ENCODE measurements around the gene PAQR3.

Gene PAQR3, protein sequence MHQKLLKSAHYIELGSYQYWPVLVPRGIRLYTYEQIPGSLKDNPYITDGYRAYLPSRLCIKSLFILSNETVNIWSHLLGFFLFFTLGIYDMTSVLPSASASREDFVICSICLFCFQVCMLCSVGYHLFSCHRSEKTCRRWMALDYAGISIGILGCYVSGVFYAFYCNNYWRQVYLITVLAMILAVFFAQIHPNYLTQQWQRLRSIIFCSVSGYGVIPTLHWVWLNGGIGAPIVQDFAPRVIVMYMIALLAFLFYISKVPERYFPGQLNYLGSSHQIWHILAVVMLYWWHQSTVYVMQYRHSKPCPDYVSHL

DNA sequence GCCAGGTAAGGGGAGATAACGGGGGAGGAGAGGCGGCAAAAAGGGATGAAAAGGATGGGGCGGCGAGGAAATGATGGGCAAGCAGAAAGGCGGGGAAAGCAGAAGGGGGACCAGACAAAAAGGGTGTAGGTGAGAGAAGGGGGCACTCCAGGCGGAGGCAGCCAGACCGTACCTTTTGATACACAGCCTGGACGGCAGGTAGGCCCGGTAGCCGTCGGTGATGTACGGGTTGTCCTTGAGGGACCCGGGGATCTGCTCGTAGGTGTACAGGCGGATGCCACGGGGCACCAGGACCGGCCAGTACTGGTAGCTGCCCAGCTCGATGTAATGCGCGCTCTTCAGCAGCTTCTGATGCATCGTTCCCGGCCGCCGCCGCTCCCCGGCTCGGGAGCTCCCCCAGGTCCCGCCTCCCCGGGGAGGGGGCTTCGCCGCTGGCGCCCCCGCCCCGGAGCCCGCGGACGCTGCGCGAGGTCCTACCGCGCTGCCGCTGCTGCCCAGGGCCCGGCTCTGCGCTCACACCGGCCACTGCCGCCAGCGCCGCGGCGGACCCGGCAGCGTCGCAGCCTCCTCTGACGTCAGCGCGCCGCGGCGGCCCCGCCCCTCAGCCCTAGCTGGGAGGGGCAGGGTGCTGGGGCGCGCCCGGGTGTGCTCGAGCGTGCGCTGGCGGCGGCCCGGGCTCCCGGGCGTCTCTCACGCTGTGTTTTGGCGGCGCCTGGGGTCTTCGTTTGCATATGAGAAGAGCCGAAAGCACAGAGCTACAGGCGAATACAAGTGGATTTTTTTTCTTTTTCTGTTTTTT lies at the start of gene PAQR3:
Gene PAQR3 (minus strand): TSS at position 571 of the 799 bp plus-strand sequence. CDS start 214 bp downstream, at position 357.
- peak; percentile 68 for DNase-seq

DNA sequence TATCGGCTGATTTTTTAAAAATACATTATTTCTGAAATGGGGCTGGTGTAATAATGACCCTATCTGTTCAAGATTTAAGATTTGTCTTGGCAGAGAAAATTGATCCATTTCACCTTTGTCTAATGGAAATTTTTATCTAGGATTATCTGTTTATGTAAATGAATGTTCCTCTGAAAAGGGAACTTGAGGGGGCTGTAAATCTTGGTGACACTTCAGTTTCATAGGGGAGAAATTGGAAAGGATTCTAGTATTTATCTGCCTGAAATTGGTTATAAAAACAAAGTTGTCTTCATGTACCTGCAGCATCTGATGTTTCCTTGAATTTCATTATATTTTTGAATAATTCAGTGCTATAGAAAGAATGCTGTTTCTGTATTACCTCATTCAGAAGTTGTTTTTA lies 48.4 kb upstream of the PAQR3 start:
- no peak for DNase-seq

DNA sequence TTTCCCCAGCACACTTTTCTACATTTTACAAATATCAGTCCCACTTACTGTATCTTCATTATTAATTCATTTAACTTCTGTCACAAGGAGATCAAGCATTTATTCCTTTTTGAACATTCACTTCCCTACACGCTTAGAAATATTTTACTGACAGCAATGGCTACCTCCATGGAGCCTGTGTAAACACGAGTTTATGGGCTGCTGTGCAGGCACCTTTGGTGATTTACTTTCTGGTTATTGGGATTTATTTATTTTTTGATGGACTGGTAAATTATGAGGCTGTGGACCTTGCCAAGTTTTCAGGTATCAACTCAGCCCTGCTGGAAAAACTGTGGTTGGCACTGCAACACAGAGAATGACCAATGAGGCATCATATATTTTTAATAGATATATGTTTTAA lies 45.4 kb upstream of the PAQR3 start:
- DNase-seq, result no peak

DNA sequence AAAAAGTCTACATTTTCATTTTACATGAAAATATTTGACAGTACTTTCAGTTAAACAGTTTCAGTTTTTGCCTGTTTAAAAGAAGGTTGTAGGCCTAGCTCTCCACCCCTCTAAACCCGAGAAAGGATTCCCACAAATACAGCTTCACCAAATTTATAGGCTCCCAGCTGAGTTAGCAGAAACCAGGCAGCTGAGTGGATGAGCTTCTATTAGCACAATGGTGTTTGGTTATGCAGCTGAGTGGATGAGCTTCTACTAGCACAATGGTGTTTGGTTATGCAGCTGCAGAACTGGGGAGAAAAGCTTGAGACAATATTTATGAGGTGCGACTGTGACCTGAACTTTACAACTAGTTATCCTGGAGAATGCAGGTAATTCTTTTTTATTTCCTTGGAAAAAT lies 36.6 kb upstream of the PAQR3 start:
- DNase-seq, result no peak

DNA sequence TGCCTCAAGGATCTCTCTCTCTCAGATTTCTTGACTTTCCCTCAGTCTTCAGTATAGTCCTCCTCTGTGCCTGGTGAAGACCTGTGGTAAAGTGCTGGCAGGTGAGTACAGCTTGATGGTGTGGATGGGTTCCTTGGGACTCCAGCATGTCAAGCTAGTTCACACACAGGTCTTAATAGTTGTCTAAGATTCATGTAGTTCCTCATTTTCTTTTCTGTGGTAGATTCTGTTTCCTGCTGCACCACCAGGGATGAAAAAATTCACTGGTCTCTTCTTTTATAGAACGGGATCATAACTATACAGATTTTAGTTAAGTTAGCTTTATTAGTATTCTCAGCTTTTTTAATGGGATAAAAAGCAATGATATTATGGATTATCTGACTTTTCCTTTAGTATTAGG lies 32.5 kb upstream of the PAQR3 start:
- no peak for DNase-seq

DNA sequence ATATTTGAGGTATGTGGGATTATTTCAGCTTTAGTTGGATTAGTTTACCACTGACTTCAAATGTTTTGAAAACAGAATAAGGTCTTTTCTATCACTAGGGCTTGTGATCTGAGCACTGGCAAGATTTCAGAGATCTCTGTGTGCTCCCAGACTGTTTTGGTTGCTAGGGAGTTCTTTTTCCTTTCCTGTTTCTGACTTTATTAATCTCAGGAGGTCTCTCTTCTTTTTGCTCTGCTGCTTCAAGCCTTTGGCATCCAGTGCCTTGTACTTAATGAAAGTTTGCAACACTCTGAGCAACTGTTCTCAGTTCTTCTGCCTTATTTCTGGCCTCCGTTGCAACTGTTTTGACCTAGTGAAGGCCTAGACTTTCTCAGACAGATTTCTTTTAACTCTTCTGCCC lies 32.1 kb upstream of the PAQR3 start:
- no peak for DNase-seq

DNA sequence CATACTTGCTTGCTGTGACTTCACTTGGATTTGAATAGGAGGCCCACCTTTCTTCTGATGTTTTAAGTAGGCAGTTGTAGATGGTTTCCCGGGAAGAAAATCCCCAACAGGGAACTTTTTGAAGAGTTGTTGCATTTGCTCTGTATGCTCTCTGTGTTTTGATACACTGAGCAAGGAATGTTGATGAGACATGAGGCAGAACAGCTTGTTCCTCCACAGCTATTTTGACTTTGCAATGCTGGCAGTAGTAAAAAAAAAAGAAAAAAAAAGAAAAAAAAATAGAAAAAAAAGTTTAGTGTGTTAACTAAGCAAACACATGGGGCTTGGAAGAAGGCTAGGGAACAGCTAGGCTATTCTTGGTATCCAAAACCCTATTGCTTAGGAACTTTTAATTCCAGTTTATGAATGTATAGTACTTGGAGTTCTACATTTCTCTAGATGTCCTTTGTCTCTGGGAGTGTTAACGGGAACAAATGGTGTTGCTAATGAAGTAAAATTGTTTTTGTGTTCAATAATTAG lies 23.4 kb upstream of the PAQR3 start:
- no peak for DNase-seq

DNA sequence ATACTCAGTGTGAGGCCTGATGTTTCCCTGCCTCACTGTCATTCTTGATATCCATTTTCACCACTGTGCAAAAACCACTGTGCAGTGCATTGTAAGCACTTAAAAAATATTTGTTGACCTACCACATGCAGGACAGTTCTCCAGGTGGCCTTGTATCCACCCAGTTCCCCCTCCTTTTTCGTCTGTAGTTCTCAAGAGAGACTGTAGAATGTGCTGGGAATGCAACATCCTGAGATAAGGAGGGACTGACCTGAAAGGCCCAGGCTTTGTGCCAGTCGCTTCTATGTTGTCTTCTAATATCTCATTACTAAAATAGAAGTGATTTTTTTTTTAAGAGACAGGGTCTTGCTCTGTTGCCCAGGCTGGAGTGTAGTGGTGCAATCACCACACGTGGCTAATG lies 21.7 kb upstream of the PAQR3 start:
- DNase-seq, result no peak

DNA sequence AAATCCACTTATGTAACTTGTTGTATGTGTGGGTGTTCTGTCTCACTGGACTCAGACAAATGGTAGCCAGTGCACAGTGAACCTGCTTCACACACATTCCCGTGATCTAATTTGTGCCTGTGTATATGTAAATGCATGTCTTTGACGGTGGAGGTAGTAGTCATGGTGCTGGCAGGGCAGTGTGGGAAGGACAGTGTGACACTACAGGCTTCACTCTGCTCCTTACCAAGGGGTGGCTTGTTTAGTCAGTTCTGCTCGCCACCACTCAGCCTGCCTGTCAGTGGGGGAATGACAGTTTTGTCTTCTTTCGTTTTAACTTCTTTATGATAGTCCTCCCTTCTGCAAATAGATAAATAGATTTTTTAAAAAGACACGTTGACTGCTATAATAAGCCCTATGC lies 17.7 kb upstream of the PAQR3 start:
- no peak for DNase-seq

DNA sequence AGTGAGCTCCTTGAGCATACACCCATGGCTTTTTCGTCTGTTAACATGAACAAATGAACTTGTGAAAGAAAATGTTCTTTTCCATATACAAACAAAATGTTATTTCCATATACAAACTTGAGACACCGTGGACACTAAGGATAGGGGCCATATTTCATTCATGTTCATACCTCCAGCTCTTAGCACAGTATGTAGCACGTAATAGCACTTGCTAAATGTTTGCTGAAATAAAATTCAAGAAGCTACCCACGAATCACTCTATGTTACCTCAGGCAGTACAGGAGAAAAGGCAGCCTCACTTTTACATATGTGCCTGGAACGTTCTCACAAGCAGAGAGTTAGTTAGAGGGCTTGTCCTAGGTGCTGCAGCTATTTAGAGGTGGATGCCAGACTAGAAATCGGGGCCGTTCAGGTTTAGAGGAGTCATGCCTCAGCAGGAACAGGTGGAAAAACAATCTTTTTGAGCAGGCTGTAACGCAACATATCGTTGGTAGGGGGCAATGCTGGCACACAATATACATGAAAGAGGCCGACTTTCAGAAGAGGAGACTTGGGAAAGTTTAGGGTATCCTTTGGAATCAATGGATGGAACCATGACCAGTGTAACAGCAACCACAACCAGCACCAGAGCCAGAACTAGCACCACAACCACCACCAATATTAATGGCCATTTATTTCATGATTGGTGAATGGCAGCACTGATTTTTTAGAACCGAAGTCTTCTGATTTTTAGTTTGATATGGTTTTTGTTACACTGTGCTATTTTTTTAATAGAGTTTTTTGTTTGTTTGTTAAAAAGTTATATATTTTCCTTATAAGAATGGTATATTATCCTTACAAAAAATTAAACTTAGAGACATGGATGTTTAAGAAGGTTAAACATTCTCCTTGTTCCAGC lies 14.8 kb upstream of the PAQR3 start:
- DNase-seq, result no peak

DNA sequence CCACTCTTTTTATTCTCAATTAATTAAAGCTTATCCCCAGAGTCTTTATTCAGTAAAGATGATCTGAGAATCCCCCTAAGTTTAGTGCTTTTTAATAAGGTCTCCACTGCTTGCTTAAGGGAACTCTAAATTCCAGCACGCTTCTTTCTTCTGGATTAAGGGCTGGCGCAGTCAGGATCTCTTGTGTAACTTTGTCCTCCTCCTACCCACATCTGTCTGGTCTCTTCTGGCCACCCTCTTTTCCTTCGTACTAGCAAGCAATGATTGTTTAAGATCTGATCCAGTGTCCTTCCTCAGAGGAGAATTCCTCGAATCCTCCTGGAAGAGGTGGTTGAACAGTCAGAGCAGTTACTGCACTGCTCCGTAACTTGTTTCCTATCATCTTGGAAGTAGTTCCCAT lies 14.0 kb upstream of the PAQR3 start:
- no peak for DNase-seq

DNA sequence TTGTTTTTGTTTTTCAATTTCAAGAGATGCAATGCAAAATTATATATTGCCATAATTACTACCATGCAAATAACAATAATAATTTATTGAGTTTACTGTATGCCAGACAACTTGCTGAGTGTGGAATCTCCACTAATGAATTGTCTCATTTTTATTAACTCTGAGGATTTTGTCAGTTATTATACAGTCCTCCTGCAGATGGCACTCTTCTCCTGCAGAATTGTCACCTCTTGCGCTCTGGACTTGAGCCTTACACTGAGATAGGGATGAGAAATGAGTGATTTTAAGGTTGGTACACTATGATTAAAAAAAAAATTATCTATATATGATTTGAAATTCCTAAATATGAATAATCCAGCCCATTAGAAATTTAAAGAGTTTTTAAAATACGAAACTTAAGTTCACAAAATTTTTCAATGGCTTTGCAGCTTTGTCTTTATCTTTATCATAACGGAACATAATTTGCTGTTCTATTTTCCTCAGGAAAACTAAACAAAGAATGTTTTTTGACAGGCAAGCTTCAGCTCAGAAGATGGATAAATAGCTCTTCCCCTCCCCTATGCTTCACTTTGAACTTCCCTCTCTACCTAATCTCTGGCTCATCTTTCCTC lies 12.7 kb upstream of the PAQR3 start:
- peak; percentile 32 for DNase-seq

DNA sequence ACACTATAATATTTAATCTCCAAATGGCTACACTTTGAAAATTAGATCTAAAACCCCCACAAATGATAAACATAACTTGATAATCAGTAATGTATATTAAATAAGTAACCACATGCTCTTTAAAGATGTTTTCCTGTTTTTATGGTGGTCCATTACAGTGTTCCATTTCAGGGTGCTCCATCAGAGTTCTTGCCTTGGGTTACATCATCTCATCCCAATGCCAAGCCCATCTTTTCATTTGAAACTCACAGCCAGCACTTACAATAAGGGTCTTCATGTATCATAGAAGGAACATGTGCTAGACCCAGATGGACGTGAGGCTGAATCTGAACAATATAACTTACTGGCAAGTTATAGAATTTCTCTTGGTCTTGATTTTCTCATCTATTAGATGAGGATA lies 10.5 kb upstream of the PAQR3 start:
- no peak for DNase-seq

DNA sequence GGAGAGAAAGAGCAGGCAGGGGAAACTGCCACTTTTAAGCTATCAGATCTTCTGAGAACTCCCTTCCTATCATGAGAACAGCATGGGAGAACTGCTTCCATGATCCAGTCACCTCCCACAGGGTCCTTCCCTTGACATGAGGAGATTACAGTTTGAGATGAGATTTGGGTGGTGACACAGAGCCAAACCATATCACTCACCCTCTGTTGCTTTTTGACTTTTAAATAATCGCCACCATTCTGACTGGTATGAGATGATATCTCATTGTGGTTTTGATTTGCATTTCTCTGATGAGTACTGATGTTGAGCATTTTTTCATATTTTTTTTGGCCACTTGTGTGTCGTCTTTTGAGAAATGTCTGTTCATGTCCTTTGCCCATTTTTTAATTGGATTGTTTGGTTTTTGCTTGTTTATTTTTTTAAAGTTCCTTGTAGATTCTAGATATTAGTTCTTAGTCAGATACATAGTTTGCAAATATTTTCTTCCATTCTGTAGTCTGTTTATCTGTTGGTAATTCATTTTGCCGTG lies 6.5 kb upstream of the PAQR3 start:
- DNase-seq, result no peak

DNA sequence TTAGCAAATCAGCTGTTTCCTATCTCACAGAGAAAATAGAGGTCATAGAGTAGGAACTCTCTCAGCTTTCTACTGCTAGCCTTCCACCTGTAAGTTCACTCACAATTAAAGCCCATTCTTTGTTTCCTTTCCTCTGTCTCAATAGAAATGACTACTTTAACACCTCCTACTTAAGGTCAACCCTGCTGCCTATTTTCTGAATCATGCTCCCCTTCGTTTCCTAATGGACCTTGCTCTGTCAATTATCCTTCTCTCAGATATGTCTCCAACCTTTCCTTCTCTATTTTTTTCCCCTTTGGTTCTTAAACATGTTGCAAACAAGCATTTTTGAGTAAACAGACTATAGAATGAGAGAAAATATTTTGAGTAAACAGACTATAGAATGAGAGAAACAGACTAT lies 5.1 kb upstream of the PAQR3 start:
- DNase-seq, result no peak

DNA sequence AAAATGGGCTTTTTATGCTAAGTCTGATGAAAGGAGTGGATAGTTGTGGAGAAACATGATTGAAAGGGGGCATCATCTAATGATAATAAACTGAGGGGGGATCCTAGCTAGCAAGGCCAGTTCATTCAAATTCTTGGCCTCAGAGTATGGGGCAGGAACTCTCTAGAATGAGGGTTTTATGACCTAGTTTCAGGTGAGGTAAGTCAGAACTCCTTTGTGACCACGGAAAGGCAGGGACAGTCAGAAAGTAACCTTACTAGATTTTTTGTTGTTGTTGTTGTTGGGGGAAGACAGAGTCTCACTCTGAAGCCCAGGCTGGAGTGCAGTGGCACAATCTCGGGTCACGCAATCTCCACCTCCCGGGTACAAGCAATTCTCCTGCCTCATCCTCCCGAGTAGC lies 1.5 kb upstream of the PAQR3 start:
- no peak for DNase-seq

DNA sequence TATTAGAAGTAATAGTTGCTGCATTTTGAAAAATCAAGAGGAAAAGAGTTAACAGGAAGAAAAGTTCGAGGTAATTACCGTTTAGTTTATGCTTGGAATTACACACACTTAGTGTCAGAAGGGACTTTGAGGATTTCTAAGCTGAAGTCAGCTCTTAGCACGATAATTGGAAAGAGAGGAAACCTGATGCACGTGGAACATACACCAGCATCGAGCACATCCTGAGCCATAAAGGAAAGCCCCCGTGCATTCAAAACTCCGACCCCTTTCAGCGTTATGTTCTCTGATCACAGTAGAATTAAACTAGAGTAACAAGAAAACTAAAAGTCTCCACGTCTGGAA lies 400 bp upstream of the PAQR3 start:
- no peak for DNase-seq

DNA sequence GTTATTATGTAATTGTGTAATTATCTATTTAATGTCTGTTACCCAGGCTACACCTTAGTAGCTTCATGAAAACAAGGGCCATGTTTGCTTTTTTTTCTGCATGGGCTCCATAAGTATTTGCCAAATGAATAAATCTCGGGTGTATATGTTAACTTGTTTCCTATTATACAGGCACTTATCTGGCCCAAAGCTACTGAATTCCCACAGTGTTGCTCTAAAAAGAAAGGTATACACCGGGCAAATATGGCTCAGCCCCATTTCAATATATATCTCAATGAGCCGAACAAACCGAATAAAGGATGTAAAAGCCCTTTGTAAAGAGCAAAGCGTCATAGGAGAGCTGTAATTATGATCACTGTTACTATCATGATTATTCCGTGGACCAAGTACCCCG lies 767 bp downstream of the PAQR3 start:
- DNase-seq, result no peak

DNA sequence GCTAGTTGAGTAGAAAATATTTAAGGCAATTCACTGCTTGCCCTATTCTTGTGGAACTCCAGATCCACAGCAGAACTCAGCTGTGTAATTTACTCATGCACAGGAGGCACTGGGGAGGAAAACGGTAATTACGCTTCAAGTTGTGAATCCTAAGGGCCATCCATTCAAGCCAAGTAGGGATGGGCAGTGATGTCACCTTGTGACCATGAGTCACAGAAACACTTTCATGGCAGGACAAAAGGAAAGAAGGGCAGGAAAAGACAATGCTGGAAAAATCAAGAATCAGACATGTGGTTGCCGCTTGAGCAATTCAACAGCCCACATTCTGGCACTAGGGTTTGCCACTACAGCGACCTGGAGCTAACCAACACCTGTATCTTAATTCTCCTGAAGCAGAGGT lies 1.4 kb downstream of the PAQR3 start:
- no peak for DNase-seq

DNA sequence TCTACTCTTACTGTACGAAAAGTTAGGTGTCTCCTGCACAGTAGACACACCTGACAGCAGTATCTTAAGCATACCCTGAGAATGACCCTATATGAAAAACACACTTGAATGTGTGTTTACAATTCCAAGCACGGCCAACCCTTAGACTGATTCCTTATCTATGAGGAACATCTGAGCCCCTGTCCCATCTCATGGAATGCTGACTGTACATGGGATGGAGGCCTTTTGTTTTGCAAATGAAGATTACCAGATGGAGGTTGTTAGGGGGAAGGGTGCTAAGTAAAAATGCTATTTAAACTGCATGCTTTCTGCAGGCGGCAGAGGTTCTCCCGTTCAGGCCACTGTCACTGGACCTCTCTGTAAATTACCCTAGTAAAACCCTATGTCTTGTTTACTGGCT lies 2.2 kb downstream of the PAQR3 start:
- DNase-seq, result no peak

DNA sequence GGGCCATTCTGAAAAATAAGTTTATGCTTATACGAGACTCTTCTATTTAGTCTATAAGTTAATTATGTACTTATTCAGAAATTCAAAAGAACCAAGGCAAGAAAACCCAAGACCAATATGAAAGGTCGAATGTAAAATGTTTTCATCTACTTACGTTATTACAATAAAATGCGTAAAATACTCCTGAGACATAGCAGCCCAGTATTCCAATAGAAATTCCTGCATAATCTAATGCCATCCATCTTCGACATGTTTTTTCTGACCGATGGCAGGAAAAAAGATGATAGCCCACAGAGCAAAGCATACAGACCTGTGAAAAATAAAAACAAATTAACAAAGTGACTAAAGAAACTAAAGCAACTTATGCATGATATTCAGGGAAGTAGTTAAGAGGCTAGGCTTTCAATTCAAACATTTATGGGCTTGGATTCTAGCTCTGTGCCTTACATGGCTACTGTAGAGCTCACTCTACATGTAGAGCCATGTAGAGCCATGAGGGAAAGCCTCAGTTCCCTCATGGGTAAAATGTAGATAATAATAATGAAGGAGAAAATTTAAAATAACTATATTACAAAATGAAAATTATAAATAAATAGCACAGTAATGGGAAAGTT lies 9.1 kb downstream of the PAQR3 start:
- no peak for DNase-seq

DNA sequence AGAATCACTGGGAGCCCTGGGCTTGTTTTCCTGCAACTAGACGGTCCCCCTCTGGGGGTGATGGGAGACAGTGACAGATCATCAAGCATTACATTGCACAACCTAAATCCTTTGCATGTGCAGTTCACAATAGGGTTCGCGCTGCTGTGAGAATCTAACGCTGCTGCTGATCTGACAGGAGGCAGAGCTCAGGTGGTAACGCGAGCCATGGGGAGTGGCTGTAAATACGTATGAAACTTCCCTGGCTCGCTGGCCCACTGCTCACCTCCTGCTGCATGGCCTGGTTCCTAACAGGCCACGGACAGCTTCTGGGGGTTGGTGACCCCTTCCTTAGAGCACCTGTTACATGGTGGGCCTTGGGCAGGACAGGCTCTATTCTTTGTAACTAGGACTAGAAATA lies 10.4 kb downstream of the PAQR3 start:
- no peak for DNase-seq

Data from amniotic stem cell (primary cell).